CD1c-positive myeloid dendritic cell (primary cell): ENCODE data around the gene CD40.

ENCODE experiments used
- DNase-seq: peaks from one replicate; pipeline ENCODE4 v3.0.0-alpha.2; 2016; ENCODE audit errors: extremely low spot score

CD40 gene

DNA sequence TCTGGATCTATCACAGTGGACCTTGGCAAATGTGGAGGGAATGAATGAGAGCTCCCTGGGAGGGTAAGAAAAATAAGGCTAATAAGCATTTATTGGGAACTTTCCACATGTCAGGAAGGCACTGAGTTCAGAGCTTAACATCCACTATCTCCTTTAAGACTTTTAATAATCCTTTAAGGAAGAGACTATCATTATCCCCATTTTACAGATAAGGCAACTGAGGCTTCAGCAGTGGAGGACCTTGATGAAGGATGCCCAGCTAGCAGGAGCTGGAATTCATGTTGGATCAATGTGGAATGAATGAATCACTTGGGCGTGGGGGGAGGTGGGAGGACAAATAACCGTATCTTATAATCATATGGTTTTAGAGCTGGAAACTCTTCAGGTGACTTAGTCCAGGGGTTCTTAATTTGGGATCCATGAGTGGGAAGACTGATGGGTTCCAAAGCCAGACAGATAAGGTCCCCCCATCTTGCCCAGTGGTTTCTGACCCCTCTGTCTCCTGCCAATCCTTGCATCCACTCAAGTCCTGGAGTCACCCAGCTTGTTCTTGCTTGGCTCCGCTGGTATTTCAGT lies 54.9 kb downstream of the CD40 start:
- no peak for DNase-seq

DNA sequence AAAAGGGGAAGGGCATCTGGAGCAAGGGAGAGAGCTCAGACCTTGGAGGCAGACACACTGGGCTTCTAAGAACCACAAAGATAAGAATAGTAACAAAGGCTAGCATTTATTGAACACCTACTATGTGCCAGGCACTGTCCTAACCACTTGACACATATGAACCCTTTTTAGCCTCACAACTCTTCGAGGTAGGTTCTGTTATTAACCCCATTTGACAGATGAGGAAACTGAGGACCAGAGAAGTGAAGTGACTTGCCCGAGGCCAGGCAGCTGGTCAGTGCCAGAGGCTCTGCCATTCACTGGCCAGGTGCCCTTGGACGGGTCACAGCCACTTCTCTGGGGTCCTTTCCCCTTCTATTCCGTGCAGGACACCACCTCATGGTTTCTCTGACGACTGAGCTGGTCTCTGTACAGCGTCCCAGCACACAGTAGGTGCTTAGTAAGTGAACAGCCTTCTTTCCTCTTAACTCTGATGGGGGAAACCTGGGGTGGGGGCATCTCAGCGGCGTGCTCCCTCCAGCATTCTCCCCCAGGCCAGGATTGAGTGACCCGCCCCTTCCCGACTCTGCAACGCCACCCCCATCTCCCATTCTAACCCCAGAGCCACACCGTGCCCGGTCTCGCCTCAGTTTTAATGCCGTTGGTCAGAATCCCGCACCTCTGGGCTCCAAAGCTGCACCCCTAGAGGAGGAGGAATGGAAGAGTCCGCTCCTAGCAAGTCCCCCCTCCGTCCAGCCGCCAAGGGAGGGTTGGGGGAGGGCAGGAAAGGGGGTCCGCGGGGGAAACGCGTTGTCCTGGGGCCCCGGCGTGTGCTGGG lies 55.7 kb downstream of the CD40 start:
- no peak for DNase-seq

DNA sequence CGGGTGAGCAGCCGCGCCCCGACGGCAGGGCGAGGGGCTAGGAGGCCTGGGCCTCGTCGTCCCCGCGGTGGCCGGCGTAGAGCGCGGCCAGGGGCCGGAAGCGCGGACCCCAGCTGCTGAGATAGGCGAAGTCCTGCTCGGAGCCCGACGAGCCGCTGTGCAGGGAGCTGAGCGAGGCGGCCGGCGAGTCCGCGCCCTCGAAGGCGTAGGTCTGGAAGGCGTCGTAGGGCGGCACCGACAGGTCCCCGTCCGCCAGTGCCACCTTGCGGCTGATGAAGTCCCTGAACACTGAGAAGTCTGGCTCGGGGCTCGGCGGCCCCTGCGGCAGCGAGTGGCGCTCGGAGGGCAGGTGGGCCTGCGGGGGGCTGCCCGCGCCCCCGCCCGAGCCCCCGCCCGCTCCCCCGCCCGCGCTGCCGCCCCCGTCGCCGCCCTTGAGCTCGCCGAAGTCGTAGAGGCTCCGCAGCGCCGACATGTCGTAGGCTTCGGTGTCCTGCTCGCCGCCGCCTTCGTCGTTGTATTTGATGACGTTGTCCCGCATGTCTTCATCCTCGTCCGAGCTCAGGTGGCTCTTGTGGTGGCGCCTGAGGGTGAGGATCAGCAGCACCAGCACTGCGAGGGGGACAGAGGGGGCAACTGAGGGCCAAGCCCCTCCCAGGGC lies 56.5 kb downstream of the CD40 start:
- DNase-seq: peak; percentile 78

DNA sequence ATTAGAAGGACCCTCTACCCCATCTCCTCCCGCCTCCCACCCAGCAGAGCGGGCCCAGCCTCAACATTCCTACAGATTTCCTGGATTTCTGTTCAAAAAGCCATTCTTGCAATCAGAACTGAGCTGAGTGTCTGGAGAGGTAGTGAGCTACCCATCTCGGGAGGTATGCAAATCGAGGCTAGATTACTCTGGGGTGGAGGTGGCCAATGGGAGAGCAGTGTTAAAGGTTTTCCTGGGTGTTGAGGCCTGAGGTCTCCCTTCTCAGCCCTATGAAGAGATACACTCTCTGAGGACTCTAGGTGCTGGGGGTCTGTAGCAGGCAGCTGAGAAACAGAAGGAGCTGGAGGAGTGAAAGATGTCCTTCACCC lies 57.0 kb downstream of the CD40 start:
- DNase-seq: no peak

DNA sequence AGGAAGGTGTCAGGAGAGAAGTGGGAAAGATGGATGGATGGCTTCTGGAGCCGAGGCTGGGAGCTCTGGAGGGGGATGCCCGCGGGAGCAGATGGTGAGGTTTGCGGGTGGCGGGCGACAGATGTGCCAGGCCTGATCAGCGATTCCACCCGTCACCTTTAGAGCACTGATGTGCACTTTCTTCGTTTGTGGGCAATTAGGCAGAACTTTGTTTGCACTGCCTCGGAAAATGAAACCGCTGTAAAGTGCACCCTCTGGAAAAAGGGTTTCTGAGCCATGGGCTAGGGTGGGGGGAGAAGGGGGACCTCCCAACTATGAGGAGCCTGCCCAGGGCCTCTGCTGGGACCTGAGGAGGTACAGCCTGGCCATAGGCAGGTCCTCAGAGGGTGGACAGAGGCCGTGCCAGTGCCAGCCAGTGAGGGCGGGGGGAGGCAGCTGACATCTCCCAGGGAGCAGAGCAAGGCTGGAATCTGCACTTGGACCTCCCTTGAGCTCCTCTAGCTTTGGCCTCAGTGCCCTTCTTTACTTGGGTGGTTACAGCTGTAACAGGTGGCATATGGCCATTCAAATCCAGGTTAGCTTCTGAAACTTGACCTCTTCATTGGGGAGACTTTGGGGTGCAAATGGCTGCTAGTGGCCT lies 58.7 kb downstream of the CD40 start:
- DNase-seq: no peak

DNA sequence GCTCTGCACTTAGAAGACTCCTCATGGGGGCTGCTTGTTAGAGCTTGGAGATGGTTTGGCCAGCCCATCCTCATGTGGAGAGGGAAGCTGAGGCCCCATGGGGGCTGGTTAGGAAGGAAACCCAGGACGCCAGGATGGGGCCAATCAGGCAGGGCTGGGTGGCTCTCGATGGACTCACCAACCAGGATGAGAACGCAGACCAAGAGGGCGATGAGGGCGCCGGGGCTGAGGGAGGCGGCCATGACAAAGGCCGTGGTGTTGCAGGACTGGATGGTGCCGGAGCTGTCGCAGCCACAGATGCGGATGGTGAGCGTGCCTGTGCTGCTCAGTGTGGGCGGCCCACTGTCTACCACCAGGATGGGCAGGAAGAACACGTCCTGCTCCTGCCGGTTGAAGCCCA lies 59.7 kb downstream of the CD40 start:
- no peak for DNase-seq

DNA sequence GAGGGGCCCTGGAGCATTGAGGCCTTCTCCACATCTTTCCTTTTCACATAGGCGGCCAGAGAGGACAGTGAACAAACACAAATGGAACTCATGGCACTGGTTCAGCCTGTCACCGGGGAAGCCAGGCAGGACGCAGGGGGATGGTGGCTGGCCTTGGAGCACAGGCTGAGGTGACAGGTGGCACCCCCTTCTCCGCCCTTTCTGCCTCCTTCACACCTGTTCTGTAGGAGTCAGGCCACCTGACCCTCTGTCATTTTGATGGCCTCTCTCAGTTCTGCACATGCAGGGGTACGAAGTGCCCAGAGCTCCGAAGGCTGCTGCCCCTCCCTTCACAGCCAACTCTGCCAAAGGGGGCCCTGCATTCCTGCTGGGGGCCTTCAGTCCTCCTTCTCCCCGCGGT lies 60.8 kb downstream of the CD40 start:
- no peak for DNase-seq
